ENCODE data around the gene SUN1.
"Not testable (repeated sequence)": the region's sequence is repeated elsewhere in the genome, so short reads cannot be mapped to it uniquely, and the experiment has no call there.

SUN1 gene

DNA sequence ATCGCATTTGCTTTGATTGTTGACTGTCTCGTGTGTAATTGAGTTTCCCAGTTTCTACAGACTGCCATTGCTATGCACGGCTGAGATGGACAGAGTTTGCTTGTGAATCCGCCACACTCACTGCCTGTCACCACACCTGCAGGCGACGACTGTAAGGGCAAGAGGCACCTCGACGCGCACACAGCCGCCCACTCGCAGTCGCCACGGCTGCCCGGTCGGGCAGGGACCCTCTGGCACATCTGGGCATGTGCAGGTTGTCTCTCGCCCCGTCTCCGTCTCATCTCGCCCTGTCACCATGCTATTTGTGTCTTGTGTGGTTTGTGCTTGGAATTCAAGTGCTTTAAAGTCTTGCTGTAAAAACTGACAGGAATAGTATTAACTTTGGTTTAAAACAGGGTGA lies 17.5 kb downstream of the SUN1 start:
- no peak for DNase-seq
- in situ Hi-C loops (cut with MboI; ENCODE audit: low pct_unique_long_range_greater_than_20kb, low sequenced_read_pairs): no loop called here

DNA sequence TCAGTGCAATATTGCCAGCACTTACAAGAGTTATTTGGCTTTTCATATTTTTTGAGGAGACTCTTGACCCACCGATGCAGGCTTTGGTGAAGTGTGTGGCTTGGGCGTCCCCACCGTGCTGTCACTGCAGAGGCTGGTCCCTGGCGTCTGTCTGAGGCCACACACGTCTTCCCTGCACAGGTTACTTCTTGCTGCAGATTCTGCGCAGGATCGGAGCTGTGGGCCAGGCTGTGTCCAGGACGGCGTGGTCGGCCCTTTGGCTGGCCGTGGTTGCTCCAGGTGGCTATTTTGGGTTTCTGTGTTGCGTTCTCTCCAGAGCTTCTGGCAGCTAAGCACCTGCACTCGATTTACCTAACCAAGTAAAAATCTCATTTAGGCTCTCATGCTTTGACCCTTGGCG lies 18.9 kb downstream of the SUN1 start:
- DNase-seq: no peak
- in situ Hi-C loops (cut with MboI; ENCODE audit: low pct_unique_long_range_greater_than_20kb, low sequenced_read_pairs): no loop called here

DNA sequence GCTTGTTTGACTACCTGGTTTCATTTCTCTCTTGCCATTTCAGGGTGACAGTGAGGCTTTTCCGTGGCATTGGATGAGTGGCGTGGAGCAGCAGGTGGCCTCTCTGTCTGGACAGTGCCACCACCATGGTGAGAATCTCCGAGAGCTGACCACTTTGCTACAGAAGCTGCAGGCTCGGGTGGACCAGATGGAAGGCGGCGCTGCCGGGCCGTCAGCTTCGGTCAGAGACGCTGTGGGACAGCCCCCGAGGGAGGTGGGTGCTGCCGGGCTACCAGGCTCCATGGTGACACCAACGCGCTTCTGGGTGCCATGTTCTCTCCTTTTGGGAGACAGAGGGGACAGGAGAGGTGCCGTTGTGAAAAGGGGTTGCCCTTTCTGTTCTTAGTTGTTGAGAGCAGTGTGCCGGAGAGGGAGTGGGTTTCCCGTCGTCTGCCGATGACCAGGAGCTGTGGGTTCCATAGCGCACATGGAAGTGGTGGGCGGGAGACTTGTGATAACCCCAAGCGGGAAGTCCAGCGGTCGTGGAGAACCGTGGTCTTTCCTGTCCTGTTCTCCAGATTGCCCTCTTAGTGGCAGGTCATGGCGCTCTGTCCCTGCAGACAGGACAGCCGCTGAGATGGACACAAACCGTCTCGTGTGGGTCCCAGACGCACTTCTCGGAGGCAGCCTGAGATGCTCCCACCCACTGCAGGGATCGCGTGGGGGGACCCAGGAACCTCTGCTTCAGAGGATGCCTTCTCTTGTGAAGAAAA lies 21.3 kb downstream of the SUN1 start:
- in situ Hi-C loops (cut with MboI; ENCODE audit: low pct_unique_long_range_greater_than_20kb, low sequenced_read_pairs): no loop called here
- DNase-seq: no peak

DNA sequence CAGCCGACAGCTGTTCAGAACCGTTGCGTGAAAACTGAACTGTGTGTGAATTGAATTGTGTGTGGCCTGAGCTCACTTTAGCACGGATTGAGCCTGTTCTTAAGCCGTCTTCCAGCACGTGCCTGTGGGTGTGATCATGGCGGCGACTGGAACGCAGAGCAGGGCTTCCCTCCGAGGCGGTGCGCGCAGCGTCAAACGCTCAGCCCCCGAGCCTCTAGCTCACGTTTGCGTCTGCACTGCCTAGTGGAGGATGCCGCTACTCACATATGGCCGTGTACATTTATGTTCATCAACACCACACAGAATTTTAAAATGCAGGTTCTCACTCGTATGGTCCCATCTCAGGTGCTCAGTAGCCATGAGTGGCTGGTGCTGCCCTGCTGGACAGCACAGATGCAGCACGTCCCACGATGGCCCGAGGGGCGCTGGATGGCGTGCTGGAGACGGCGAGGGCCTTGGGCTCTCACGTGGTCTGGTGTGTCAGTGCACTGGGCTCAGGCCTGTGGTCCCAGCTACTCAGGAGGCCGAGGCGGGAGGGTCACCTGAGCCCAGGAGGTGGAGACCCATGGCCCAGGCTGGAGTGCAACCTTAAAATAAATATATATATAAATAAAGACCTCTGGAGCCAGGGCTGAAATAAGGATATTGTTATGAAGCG lies 22.0 kb downstream of the SUN1 start:
- in situ Hi-C loops (cut with MboI; ENCODE audit: low pct_unique_long_range_greater_than_20kb, low sequenced_read_pairs): no loop called here
- DNase-seq: no peak

DNA sequence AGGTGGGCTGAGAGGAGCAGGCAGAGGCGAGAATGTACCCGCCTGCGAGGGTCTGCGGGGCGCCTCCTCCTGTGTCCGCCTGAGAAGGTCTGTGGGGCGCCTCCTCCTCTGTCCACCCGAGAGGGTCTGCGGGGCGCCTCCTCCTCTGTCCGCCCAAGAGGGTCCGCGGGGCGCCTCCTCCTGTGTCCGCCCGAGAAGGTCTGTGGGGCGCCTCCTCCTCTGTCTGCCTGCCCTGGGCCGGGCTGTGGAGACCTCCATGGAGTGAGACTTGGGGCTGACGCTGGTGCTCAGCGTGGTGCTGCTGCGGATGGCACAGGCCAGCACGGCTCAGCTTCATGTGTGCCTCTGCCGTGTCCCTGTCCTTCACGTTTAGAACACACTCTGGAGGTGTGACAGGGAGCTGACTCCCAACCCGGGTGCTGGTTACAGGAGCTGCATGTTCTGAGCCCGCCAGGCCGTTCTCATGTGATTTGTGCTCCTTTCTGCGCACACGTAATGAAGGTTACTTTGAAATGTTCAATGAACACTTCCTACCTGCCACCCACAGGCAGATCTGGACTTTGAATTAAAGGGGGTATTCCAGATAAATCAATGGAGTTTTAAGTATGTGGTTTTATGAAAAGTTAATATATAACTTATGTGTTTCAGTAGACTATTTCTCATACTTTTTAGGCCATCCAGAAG lies 23.6 kb downstream of the SUN1 start:
- no peak for DNase-seq
- in situ Hi-C loops (cut with MboI; ENCODE audit: low pct_unique_long_range_greater_than_20kb, low sequenced_read_pairs): no loop called here

DNA sequence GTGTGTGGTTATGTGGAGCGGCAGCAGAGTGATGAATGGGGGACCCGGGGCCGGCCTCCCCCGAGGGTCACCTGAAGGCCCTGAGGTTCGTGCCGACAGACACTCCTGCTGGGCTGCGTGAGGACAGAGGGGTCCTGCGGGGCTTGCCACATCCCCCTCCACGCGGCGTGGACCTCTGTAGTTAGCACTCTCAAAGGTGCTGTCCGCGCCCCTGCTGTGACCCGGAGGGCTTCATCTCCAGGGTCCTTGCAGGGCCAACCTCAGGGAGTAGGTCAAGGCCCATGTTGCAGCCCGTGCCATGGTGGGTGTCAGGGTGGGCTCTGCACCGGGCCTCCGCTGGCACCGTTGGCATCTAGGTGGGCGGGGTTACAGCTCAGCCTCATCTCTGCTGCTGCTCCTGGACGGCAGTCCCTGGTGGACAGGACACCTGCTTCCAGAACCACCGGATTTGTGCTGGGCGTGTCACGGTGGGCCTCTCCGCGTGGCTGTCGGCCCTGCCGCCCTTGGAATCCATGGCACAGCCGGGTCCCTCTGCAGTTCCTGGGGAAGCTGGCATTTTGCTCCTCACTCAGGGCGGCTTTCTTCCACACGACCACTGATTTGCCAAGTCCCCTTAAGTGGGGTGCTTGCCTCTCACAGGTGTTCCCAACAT lies 24.3 kb downstream of the SUN1 start:
- no peak for DNase-seq
- in situ Hi-C loops (cut with MboI; ENCODE audit: low pct_unique_long_range_greater_than_20kb, low sequenced_read_pairs): no loop called here

DNA sequence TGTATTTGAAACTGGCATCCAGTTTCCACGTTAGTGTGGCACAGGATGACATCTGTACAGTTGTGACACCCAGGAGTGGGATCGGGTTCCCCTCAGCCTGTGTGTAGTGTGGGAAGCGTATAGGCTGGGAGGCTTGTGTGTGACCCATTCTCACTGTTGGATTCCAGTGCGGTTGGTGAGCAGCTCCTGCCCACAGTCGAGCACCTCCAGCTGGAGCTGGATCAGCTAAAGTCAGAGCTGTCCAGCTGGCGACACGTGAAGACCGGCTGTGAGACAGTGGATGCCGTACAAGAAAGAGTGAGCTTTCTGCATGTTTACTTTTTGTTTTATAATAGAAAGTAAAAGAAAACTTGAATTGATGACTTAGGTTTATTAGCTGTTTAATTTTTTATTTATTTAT lies 25.4 kb downstream of the SUN1 start:
- in situ Hi-C loops (cut with MboI; ENCODE audit: low pct_unique_long_range_greater_than_20kb, low sequenced_read_pairs): no loop called here
- no peak for DNase-seq

DNA sequence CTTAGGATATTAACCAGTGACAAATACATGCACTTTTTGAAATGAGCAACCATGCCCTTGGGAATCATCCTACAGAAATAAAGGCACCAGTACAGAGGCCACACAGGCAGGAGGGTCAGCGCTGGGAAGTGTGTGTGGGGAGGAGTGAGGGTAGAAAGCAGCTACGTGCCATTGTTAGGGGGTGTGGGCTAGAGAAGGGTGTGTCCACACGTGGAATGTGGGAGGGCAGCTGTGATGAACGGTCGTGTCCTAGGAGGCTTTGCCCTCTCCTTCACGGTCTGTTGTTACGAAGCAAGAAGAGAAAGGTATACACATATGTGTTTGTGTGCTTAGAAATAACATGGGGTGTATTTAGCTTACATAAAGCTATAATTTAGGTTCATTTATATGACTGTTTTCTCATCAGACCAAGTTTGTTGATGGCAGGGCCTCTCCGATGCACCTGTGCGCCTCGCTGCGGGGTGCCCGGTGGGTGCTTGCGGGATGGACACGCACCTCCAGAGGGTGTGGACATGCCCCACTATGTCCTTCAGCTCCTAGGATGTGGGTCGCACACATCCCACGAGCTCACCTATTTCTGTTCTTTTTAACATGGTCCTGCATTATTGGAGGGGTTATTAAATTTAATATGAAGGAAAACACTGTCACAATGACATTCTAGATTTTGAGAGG lies 27.2 kb downstream of the SUN1 start:
- no peak for DNase-seq
- in situ Hi-C loops (cut with MboI; ENCODE audit: low pct_unique_long_range_greater_than_20kb, low sequenced_read_pairs): no loop called here

DNA sequence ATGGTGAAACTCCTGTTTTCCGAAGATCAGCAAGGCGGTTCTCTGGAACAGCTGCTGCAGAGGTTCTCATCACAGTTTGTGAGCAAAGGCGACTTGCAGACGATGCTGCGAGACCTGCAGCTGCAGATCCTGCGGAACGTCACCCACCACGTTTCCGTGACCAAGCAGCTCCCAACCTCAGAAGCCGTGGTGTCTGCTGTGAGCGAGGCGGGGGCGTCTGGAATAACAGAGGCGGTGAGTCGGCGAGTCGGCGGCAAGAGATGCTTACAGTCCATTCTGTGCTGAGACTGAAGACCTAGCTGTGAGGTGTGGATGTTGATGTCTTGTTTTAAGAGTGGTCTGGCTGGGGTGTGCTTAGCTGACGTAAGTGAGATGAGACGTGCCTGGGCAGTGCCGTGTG lies 27.9 kb downstream of the SUN1 start:
- in situ Hi-C loops (cut with MboI; ENCODE audit: low pct_unique_long_range_greater_than_20kb, low sequenced_read_pairs): no loop called here
- DNase-seq: no peak

DNA sequence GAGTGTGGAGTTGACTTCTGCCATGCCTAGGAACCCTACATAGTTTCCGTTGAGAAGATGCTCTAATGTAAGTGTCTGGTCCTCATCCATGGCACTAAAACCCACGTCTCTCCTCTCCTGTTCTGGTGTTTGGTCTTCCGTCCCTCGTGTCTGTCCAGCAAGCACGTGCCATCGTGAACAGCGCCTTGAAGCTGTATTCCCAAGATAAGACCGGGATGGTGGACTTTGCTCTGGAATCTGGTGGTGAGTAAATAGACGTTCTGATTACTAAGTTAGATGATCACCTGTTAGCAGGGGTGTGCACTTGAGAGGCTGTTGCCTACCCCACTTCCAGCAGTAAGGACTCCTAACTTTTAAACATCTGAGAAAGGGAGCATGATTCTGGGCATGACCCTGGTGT lies 28.9 kb downstream of the SUN1 start:
- no peak for DNase-seq
- in situ Hi-C loops (cut with MboI; ENCODE audit: low pct_unique_long_range_greater_than_20kb, low sequenced_read_pairs): no loop called here

DNA sequence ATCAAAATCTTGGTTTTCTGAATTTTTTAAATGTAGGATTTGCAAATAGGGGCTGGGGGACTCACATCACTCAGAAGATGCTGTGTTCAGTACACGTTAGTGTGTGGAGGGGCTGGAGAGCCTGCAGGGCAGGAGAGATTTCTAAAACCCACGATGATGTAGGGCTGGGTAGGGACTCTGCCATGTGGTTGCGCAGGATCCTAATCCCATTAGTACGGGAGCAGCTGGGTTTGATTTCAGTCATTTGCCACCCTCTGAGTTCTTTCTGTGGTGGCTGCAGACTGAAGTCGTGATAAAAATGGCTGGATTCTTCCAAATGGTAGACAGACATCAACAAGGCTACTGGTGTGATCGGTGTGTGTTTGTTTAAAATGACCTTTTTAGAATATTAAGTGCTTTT lies 29.9 kb downstream of the SUN1 start:
- no peak for DNase-seq
- in situ Hi-C loops (cut with MboI; ENCODE audit: low pct_unique_long_range_greater_than_20kb, low sequenced_read_pairs): no loop called here

DNA sequence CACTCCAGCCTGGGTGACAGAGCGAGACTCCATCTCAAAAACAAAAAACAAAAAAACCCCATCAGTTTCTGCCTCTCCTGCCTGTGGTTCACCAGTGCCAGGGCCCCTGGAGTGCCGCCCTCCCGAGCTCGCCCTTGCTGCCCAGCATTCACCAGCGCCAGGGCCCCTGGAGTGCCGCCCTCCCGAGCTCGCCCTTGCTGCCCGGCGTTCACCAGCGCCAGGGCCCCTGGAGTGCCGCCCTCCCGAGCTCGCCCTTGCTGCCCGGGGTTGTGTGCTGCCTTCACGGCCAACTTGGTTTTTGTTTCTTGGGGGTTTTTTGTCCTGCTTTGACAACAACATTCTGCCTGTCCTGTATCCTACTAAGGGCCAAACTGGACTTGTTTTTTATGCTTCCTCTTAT lies 30.8 kb downstream of the SUN1 start:
- in situ Hi-C loops (cut with MboI; ENCODE audit: low pct_unique_long_range_greater_than_20kb, low sequenced_read_pairs): no loop called here
- DNase-seq: no peak

DNA sequence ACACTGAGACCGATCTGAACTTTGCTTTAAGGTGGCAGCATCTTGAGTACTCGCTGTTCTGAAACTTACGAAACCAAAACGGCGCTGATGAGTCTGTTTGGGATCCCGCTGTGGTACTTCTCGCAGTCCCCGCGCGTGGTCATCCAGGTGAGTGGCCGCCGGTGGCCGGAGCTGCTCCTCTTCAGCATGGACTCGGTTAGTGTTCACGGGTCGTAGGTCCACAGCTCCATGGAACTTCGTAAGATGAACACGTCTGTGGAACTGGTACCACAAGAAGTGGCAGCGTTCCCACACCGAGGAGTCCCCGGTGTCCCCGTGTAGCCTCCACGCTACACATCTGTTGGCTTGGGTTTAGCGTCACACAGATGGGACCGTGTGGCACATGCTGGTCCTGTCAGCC lies 33.6 kb downstream of the SUN1 start:
- no peak for DNase-seq
- in situ Hi-C loops (cut with MboI; ENCODE audit: low pct_unique_long_range_greater_than_20kb, low sequenced_read_pairs): no loop called here

DNA sequence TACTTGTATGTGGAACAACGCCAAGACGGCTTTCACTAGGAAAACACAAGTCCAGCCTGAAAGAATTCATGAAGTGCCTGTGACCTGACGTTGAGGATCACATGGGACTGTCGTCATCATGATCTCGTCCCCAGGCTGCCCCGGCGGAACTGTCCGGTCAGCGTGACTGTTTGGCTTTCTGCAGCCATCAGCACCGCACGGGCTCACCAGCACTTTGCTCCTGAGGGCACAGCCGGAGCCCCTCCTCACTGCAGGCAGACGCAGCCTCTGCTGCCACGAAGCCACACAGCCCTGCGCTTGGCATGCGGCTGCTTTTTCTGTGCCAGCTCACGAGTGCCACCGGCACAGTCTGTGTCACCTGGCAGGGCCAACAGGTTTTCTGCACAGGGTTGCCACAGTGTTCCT lies 34.7 kb downstream of the SUN1 start:
- DNase-seq: no peak
- in situ Hi-C loops (cut with MboI; ENCODE audit: low pct_unique_long_range_greater_than_20kb, low sequenced_read_pairs): no loop called here

DNA sequence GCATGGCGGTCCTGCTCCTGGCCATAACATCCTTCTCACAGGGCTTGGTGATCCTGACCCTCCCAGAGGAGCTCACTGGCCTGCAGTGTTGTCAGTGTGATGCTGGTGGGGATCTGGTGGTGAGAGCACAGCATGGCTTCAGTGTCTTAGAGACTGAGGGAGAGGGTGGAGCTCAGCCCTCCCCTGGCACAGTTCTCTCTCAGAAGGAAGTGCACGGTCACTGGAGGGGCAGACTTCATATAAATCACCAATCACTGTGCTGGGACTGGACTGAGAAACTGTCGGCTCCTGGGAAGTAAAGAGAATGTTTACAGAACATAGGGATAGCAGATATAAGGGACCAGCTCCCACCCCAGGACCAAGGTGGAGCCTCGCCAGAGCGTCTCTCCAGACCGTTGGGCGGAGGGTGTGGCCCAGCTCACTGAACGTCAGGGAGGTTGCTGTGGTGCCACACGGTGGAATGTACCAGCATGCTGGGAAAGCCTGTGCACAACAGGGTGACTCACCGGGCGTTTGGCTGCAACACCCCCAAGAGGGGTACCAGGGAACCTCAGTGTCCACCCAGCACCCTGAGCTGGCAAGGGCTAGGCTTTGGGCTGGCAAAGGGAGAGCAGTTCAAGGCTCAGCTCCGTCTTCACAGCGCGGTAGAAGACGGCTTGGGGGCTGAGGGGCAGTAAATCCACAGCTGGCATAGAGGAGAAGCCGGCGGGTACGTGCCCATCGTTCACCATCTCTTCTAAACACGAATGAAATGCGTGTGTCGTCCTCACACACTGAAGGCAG lies 35.3 kb downstream of the SUN1 start:
- in situ Hi-C loops (cut with MboI; ENCODE audit: low pct_unique_long_range_greater_than_20kb, low sequenced_read_pairs): no loop called here
- no peak for DNase-seq

DNA sequence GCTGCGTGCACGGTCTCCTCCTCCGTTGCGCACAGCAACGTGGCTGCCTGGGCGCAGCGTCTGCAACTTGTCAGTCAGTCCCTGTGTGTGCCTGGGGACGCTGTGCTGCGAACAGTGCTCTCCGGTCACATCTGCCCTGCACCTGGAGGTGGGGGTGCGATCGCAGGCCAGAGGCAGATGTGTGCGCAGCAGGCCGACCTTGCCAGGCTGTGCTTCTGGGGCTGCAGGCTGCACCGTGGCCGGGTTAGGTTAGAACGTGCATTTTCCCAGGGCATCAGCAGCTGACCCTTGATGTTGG lies 35.9 kb downstream of the SUN1 start:
- in situ Hi-C loops (cut with MboI; ENCODE audit: low pct_unique_long_range_greater_than_20kb, low sequenced_read_pairs): no loop called here
- no peak for DNase-seq

DNA sequence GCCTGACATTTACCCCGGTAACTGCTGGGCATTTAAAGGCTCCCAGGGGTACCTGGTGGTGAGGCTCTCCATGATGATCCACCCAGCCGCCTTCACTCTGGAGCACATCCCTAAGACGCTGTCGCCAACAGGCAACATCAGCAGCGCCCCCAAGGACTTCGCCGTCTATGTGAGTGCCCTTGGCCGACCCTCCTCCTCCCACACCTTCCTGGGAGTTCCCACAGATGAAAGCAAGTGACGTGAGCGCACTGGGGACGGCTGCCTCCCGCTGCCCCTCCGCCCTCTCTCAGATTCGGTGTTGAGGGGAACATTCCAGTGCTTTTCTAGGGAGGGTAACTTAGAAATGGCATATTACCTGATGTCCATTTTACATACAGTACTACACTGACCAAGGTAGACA lies 37.1 kb downstream of the SUN1 start:
- in situ Hi-C loops (cut with MboI; ENCODE audit: low pct_unique_long_range_greater_than_20kb, low sequenced_read_pairs): no loop called here
- no peak for DNase-seq

DNA sequence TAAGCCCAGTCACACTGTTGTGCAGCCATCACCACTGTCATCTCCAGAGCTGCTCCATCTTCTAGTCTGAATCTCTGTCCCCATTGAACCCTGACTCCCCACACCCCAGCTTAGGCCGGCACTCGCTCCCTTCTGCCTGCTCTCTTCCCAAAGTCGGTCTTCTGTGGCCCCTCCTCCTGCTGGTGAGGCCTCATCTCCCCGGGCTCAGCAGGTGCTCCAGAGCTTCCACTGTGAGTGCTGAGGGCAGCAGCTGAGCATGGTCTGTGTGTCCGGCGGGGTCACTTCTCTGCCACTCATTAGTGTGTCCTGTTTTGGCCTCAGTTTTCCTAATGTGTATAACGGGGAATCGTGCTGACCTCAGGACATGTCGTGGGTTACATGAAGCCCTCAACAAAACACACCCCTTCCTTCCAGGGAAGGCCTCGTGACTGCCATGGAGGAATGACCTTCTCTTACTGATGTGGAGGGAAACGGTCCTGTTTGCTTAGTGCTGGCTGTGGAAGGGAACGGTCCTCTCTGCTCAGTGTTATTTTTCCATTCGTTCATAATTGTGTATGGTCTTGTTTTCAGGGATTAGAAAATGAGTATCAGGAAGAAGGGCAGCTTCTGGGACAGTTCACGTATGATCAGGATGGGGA lies 39.7 kb downstream of the SUN1 start:
- no peak for DNase-seq
- in situ Hi-C loops (cut with MboI; ENCODE audit: low pct_unique_long_range_greater_than_20kb, low sequenced_read_pairs): no loop called here

DNA sequence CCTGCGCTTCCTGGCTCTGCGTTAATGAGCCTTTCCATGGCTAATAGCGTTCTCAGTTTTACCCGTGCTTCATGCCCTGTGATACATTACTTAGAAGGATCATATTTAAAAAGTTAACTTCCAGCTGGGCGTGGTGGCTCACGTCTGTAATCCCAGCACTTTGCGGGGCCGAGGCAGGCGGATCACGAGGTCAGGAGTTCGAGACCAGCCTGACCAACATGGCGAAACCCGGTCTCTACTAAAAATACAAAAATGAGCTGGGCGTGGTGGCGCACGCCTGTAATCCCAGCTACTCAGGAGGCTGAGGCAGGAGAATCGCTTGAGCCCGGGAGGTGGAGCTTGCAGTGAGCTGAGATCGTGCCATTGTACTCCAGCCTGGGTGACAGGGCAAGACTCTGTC lies 40.4 kb downstream of the SUN1 start:
- in situ Hi-C loops (cut with MboI; ENCODE audit: low pct_unique_long_range_greater_than_20kb, low sequenced_read_pairs); DNase-seq: not testable (repeated sequence)
